ENCODE results near the gene FAM241A.
"Not testable (repeated sequence)": the region's sequence is repeated elsewhere in the genome, so short reads cannot be mapped to it uniquely, and the experiment has no call there.

Gene FAM241A

DNA sequence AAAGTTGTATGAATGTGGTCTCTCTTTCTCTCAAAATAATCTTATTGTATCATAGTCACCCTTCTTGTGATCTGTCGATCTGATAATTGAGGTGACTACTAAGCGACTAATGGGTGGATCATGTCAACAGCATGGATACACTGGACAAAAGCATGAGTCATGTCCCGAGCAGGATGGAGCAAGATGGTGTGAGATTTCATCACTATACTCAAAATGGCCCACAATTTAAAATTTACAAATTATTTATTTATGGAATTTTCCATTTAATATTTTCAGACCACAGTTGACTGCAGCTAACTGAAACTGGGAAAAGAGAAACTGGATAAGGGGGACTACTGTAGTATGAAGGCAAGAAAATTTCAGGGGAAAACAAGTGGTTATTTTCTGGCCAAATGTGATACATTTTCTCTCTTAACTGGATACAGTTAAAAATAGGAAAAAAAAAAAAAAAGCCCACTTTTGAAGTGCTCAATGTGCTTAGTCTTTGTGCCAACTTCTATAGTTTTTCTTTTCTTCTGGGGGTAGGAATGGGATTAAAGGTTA, 25.3 kb downstream of the FAM241A start:
- Histone ChIP-seq H3K27ac (peak overlapping the region in 2 of 21 experiments; percentile 26 to 49), H3K4me3 (no peak overlapping the region)

DNA sequence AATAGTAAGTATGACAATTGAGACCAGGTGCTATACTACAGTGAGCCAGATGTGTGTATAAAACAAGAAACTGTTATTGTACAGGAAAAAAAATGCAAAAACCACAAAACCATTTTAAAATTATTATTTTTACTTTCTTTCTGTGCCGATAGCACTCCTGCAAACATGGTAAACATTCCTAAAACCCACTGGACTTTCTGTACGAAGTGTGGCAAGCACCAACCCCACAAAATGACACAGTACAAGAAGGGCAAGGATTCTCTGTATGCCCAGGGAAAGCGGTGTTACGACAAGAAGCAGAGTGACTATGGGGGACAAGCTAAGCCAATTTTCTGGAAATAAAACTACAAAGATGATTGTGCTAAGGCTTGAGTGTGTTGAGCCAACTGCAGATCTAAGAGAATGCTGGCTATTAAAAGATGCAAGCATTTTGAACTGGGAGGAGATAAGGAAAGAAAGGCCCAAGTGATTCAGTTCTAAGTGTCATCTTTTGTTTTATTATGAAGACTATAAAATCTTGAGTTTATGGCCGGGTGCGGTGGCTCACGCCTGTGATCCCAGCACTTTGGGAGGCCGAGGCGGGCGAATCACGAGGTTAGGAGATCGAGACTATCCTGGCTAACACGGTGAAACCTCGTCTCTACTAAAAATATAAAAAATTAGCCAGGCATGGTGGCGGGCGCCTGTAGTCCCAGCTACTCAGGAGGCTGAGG, 26.0 kb downstream of the FAM241A start:
- H3K27ac ChIP-seq = peak overlapping the region in 1 of 21 experiments; percentile 49
- not testable (repeated sequence) for H3K4me3 ChIP-seq

DNA sequence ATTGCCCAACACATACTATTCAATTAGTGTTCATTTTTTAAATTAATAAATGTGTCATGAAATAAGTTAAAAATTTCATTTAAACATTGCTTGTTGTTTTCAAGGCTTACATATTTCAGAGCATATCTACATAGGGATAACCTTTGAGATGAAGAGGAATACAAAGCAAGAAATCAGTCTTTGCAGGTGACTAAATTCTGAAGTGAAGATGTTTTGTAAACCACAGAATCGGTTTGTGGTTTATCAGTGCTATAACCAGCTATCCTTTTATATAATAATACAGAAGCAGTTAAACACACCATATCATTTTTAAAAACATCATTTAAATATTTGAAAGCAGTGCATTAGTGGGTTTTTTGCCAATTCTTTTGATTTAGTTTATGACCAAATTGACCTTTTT, 26.9 kb downstream of the FAM241A start:
- Histone ChIP-seq H3K27ac (peak overlapping the region in 1 of 21 experiments; percentile 49), H3K4me3 (no peak overlapping the region)

DNA sequence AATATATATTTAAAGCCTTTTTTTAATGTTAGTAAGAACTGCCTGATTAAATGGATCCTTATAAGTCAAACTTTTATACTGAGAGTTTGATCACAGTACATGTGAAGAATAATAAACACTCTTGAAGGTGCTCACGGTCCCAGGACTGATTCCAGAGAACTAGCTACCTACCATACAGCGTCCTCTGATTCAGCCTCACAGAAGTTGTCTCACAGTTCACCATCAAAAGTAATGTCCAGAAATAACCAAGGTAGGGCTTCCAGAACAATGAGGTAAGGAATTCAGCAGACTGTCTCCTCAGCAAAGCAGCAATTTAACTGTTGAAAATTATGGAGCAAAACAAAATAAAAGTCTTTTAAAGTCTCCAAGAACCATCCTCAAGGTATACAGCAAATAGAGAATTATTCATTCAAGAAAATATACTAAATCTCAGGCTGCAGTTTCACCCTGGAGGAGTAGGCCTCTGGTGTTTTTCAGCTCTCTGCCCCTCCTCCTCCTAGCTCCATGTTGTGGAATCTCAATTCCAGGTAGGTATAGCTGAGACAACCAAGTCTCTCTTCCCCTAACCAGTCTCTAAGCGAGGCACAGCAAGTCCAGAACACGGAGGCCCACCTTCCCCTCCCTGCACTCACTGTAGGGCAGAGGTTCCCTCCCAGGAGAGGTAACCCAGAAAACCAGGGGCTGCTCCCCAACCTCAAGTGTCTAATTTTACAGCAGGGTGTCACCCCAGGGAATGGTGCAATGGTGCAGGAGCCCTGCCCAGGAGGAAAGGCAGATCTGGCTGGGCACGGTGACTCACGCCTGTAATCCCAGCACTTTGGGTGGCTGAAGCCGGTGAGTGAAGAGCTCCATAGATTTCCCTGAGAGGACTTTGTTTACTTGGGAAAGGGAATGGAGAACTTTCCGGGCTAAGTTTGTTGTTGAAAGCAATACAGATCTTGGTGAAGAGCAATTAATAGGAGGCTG, 28.6 kb downstream of the FAM241A start:
- Histone ChIP-seq H3K4me3 (no peak overlapping the region), H3K27ac (peak overlapping the region in 7 of 21 experiments; percentile 5 to 49 (median 20))

DNA sequence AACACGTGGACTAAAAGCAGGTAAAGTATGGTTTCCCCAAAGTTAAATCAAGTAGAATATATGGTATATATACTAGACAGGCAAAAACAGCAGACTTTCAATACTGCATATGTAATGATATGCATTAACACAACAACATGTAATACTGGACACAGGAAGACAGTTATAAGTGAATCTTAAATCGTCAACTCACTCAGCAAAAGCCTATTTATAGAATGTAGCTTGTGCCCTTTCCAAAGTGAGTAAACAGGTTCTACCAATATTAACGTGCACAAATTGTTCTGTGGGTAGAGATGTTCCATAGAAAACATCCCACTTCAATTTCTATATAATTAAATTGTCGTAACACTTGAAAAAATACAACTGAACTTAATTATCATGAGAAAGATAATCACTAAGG, 30.6 kb downstream of the FAM241A start:
- Histone ChIP-seq H3K4me3 (no peak overlapping the region), H3K27ac (no peak overlapping the region)

DNA sequence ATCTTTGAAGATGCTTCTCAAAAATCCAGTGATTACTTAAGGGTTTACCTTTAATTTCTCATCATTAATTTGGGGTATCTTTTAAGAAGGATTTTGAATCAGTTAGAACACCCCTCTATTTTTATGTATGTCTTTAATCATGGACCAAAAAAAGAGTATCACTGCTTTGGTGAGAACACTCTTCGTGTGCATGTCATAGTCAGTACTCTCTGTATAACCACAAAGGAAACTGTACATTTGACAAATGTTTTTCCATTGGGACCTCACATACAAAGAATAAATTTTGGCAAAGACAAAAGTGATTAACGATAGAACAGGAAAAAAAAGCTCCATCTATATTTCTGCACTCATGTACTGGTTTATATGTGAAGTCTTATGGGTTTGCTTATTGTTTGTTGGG, 31.3 kb downstream of the FAM241A start:
- H3K27ac ChIP-seq = no peak overlapping the region
- H3K4me3 ChIP-seq = no peak overlapping the region

DNA sequence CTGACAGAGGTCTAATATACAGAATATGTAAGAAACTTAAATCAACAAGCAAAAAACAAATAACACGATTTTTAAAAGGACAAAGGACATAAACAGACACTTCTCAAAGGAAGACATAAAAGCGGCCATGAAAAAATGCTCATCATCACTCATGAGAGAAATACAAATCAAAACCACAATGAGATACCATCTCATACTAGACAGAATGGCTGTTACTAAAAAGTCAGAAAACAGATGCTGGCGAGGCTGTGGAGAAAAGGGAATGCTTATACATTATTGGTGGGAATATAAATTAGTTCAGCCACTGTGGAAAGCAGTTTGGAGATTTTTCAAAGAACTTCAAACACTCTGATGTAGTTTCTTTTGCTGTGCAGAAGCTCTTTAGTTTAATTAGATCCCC, 33.5 kb downstream of the FAM241A start:
- H3K27ac ChIP-seq, H3K4me3 ChIP-seq: not testable (repeated sequence)

DNA sequence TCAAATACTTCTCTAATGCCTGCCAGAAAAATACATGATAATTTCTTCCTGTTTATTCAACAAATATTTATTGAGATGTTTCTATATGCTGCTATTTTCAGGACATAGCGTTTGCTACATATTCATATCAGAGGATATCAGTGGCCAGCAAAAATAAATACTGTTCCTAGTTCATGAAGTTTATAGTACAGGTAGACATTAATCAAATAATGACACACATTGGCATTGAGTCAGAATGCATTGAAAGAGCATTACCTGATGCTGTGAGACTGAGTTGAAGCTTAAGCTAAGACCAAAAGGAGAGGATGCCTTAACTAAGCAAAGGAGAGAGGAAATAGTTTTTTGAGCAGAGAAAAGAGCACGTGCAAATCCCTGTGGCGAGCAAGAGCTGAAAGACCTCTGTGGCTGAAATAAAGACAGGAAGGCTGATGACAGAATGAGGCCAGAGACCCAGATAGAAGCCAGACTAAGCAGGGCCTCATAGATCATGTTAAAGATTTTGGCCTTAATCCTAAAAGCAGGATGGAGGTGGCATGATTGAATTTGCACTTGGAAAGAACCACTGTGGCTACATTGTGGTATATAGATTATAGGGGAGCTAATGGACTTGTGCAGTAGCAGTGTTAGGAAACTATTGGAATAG, 36.2 kb downstream of the FAM241A start:
- no peak overlapping the region for H3K27ac ChIP-seq
- no peak overlapping the region for H3K4me3 ChIP-seq

DNA sequence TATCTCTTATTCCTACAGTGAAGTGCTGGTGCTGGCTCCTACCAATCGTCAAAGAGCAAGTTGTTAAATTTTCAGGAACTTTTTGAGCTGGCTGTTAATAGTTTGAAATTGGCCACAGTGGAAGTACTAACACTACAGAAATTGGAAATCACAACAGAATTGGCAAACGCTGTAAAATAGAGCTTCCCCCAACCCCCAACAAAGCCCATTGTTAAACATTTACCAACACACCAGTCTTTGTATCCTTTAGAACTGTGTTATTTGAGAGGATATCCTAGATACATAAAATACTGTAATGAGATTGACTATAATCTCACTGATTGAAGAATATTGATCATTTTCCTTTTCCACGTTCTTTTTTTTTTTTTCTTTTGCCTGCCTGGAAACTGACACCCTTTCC, 37.4 kb downstream of the FAM241A start:
- H3K27ac ChIP-seq = no peak overlapping the region
- no peak overlapping the region for H3K4me3 ChIP-seq

DNA sequence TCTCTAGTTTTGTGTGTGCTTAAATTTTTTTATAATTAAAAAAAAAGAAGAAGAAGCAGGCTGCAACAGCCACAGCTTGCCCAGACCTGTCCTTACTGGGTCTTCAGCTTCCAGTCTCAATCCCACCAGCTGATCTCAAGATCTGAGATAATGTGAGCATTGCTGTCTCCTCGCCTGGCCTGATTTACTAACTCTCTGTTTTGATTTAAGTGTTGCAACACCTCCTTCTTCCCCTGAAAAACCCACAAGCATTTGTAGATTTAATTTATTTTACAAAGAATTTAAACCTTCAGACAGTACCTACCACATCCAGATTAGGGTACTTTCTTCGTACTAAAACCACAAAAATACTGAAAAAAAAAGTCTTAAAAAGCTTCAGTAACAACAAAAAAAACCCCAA, 38.0 kb downstream of the FAM241A start:
- Histone ChIP-seq H3K4me3 (no peak overlapping the region), H3K27ac (no peak overlapping the region)

DNA sequence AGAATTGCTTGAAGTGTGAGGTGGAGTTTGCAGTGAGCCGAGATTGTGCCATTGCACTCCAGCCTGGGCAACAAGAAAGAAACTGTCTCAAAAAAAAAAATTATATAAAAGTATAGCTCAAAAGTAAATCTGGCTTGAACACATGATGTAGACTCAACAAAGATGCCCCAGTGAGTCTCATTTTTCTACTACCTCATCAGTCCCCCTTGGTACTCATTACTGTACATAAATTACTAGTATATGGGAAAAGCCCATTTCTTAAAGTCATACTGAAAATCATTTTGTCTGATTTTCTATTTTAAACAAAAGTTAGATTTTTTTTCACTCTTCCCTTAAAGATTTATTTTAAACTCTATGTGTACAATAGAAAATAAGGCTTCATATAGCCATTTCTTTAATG, 39.2 kb downstream of the FAM241A start:
- Histone ChIP-seq H3K27ac (no peak overlapping the region), H3K4me3 (no peak overlapping the region)

DNA sequence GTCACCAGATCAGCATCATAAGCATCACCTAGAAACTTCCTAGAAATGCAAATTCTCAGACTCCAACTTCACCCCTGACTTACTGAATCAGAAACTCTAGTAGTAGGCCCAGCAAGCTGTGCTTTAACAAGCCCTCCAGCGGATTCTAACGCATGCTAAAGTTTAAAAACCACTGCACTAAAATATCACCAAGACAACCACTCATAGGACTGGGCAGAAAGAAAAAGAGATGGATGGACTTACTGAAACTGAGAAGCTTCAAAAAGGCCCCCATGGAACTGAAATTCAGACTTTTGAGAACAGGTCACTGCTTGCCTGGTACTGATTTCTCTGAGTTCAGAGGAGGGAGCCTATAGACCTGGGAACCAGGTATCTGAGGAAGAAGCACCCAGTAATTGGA, 40.1 kb downstream of the FAM241A start:
- no peak overlapping the region for H3K27ac ChIP-seq
- H3K4me3 ChIP-seq = no peak overlapping the region

DNA sequence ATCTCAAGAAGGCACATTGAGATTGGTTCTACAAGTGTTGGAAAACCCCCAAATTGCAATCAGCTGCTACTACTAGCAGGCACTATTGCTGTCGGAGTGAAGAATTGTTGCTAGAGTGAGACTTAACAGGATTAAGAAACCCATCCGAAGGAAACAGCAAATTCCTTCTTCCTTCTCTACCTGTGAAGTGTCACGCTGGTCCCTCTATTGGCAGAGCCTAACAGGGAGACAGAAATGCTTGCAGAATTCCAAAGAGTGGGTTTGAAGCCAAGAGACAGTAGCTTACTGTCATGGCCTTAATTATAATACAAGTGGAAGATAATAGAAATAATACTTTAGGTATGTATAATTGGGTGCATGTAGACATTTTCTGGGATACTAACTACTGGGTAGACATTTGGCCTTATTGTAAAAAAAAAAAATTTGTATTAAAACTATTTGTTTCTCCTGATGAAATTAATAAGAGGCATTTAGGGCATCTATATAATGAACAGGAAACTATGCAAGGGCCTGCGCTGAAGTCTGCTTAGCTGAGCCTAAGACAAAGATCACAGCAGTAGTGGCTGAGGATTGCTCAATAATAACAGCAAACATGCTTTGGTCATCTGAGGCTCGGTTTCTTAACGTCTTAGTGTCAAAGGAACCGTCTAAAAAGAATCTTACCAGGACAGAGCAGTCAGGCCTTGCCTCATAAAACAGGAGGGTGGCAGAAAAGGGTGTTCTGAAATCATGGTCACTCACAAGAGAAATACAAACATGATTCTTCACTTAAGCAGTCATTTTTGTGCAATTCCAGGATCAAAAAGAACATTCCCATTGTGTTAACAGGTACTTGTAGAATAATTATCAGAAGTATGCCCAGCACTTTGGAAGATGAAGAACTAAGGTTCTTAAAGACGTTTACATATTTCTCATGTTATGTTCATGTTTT, 40.8 kb downstream of the FAM241A start:
- no peak overlapping the region for H3K27ac ChIP-seq
- no peak overlapping the region for H3K4me3 ChIP-seq

DNA sequence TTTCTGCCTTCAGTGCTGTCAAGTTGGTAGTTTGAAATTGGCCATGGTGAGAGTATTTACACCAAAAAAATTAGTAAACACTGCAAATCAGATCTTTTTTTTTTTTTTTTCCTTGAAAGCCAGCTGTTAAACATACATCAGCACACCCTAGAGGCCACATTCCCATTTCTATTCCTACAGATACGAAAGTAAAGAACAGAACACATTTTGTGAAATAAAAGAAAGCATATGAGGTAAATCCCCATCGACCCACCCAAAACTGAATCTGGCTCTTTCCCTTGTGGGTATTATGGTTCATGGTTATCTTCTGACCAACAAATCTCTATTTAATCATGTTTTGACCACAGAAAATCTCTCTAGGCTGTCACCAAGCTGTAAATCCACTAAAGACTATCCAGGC, 44.5 kb downstream of the FAM241A start:
- H3K27ac ChIP-seq = no peak overlapping the region
- H3K4me3 ChIP-seq = no peak overlapping the region

DNA sequence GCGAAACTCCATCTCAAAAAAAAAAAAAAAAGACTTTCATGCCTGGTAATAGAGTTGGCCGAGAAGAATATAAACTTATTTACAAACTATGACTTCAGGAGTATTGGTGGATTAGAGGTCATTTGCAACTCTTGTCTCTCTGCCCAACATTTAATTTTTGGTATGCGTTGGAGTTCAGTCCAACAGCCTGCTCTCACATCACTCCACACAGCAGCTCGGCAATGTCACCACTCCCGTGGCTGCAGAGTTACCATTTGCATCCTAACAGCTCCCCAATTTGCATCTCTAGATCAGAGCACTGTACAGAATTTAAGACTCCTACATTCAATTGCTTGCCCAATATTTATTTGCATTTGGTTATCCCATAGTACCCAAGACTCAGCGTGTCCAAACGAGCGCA, 45.4 kb downstream of the FAM241A start:
- Histone ChIP-seq H3K4me3 (no peak overlapping the region), H3K27ac (no peak overlapping the region)

DNA sequence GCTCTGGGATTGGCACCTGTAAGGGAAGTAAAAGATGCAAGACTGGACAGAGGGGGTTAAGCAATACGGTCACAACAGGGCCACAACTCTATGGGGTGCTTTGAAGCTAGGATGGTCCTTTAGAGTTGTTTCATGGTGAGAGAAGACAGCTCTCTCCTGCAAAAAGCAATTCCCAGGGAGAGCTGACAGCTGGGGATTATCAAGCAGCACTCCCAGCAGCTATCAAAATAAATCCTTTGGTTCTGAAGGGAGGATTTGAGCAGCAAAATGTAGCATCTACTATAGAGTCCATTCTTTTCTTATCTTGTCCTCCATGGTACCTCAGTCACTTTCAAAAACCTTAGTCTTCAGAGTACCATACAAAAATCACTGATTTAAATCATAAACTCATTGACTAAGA, 51.2 kb downstream of the FAM241A start:
- no peak overlapping the region for H3K4me3 ChIP-seq

DNA sequence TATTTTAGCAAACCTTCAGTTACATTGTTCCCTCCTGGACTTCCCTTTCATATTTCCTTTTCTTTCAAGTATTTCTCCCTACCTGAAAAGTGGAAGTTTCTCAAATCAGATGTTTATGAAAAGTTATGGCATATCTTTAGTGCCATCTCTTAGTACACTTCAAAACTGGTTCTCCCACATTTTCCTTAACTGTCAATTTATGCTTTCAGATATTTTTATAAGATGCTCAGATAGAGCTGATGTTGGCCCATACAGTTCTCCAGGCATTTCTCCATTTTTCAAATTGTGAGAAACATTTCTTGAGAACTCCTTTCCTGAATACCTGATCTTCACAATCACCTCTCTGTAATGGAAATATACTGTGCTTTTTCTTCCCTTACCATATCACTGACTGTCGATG, 53.8 kb downstream of the FAM241A start:
- Histone ChIP-seq H3K4me3 (no peak overlapping the region), H3K27ac (no peak overlapping the region)

More for the DNA sequence above, 51.2 kb downstream of the FAM241A start:
- no peak overlapping the region for H3K27ac ChIP-seq

DNA sequence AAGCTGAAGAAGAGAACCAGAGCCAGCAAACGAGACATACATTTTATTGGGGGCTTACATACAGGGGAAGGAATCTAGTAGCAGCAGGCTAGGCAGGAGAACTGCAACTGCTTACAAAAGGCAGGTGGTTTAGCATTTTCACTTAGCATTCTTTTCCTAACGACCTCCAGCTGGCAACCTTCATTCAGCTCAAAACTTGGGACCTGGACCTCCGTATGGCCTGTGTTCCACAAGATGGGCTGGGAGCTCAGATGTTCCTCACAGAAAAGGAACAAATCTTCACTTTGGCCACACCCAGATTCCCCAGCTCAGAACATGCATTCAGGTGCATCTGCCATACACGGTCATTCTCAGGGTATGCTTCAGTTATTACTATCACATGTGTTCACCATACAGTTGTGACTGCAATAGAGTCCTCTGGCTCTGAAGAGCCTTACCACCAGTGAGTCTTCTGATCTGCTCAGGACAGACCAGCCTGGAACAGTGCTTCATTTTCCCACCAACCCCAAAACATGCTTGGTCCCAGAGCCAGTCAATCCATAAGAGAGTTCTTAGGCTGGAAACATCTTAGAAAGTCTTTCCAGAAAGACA, 56.8 kb downstream of the FAM241A start:
- no peak overlapping the region for H3K27ac ChIP-seq
- no peak overlapping the region for H3K4me3 ChIP-seq

DNA sequence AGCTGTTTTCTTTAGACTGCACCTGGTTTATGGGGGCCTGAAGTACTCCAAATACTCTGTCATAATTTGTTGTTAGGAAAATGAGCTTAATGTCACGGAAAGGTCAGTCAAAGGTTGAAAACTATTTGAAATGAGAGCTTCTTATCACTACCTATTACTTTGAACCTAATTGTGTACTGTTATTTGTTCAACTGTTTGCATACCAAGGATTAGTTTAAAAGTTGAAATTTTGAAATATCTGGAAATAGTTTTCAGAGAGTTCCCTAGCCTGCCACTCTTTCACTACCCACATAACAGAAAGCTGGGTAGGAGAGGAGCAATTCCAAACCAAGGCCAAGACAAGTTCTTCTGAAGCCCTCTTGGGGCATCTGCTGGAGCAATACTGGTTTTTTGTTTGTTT, 58.3 kb downstream of the FAM241A start:
- H3K27ac ChIP-seq = no peak overlapping the region
- no peak overlapping the region for H3K4me3 ChIP-seq

Measured in skin epidermis (tissue), 12 donors.